HG03432 (cell line): ENCODE results near the gene DOCK3.
"Not testable (repeated sequence)": the region's sequence is repeated elsewhere in the genome, so short reads cannot be mapped to it uniquely, and the experiment has no call there.

Source experiments
- ATAC-seq: cut with Tn5 transposase; IDR thresholded peaks from one replicate; pipeline ENCODE4 v1.9.1; 2021; ENCODE audit warnings: mild to moderate bottlenecking, moderate library complexity; ENCODE audit not compliant: unreplicated experiment

DOCK3 gene

GRCh38 chr3:51075221-51075775, 400.6 kb downstream of the DOCK3 start:
- ATAC-seq, result no peak

- ATAC-seq, result no peak
Measured at GRCh38 chr3:51082363-51082762, 407.6 kb downstream of the DOCK3 start.

DNA sequence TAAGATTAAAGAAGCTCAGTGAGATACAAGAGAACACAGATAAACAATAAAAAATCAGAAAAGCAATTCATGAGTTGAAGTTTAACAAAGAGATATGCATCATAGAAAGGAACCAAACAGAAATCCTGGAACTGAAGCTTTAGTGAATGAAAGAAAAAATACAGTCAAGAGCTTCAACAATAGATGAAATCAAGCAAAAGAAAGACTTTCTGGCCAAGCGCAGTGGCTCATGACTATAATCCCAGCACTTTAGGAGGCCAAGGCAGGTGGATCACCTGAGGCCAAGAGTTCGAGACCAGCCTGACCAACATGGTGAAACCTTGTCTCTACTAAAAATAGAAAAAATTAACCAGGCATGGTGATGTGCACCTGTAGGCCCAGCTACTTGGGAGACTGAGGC, 408.8 kb downstream of the DOCK3 start:
- ATAC-seq, result no peak

DNA sequence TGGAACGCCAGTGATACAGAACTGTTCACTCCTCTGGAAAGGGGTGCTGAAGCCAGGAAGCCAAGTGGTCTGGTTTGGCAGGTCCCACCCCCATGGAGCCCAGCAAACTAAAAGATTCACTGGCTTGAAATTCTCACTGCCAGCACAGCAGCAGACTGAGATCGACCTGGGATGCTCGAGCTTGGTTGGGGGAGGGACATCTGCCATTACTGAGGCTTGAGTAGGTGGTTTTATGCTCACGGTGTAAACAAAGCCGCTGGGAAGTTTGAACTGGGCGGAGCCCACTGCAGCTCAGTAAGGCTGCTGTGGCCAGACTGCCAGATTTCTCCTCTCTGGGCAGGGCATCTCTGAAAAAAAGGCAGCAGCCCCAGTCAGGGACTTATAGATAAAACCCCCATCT, 417.4 kb downstream of the DOCK3 start:
- not testable (repeated sequence) for ATAC-seq

- not testable (repeated sequence) for ATAC-seq
Measured at GRCh38 chr3:51094838-51095237, 420.1 kb downstream of the DOCK3 start.

DNA sequence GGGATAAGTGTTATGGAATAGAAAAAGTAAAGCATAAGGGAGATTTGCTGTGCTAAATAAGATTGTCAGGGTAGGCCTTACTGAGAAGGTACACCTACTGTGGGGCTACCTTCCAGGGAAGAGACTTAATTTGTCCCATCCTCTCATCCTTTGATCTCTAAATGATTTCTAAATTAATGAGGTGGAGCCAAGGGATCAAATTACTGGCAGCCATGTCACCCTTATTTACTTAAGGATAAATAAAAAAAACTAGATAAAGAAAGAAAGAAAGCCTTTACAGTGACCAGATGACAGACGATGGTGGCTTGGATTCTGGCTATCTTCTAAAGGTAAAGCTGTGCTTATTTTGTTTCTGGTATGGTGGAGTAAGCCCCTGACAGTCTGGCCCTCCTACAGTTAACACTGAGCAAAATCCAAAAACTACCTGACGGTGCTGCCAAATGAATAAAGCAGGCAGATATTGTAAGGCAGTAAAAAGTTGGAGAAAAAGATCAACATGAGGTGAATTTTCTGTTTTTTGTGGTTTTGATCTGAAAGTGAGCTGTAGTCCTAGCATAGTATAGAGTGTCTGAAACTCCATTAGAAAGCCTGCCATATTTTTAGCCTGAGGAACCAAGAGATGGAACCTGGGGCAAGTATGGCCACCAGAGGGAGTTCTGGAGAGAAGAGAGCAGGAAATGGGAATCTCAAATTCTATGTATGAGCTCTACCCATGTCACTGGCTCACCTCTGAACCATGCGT, 425.2 kb downstream of the DOCK3 start:
- no peak for ATAC-seq

- ATAC-seq, result no peak
Measured at GRCh38 chr3:51100536-51100851, 425.8 kb downstream of the DOCK3 start.

DNA sequence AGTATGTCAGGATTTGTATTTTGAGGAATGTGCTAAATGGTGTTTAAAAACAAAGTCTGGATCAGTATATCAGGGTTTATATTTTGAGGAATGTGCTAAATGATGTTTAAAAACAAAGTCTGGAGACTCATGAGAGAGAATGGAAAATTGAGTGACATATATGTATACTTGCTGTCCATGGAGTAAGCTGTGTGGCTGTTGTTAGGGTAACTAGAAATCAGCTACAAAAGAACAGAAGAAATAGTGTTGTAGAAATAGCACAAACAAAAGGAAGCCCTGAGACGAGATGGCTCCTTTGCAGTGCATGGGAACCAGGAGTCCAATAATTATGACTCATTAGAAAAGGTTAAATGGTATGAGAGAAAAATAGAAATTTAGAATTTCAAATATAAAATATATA, 427.7 kb downstream of the DOCK3 start:
- no peak for ATAC-seq

GRCh38 chr3:51106242-51106876, 431.6 kb downstream of the DOCK3 start:
- ATAC-seq, result no peak

DNA sequence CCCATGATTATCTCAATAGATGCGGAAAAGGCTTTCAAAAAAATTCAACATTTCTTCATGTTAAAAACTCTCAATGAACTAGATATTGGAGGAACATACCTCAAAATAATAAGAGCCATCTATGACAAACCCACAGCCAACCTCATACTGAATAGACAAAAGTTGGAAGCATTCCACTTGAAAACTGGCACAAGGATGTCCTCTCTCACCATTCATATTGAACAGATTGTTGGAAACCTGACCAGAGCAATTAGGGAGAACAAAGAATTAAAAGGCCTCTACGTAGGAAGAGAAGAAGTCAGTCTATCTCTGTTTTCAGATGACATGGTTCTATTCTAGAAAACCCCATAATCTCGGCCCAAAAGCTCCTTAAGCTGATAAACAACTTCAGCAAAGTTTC, 435.9 kb downstream of the DOCK3 start:
- ATAC-seq, result no peak

- no peak for ATAC-seq
Measured at GRCh38 chr3:51122944-51123343, 448.2 kb downstream of the DOCK3 start.

- no peak for ATAC-seq
Measured at GRCh38 chr3:51123531-51123930, 448.8 kb downstream of the DOCK3 start.

- ATAC-seq, result not testable (repeated sequence)
Measured at GRCh38 chr3:51131607-51132006, 456.9 kb downstream of the DOCK3 start.

- no peak for ATAC-seq
Measured at GRCh38 chr3:51137715-51138114, 463.0 kb downstream of the DOCK3 start.

GRCh38 chr3:51139616-51140015, 464.9 kb downstream of the DOCK3 start:
- ATAC-seq, result no peak

DNA sequence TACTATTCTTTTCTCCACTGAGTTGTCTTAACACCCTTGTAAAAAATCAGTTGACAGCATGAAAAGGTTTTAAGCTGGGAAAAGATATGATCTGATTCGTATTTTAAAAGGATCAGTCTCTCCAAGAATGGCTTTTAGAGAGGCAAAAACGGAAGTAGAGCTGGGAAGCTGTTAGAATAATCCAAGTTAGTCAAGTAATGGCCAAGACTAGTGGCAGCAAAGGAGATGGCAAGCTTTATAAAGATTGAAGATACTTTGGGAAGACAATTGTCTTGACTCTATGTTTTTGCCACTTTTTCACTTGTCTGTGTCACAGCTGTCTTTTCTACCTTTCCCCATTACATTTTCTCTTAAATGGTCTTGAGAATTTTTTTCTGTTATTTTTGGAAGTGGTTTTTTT, 466.8 kb downstream of the DOCK3 start:
- ATAC-seq, result no peak

DNA sequence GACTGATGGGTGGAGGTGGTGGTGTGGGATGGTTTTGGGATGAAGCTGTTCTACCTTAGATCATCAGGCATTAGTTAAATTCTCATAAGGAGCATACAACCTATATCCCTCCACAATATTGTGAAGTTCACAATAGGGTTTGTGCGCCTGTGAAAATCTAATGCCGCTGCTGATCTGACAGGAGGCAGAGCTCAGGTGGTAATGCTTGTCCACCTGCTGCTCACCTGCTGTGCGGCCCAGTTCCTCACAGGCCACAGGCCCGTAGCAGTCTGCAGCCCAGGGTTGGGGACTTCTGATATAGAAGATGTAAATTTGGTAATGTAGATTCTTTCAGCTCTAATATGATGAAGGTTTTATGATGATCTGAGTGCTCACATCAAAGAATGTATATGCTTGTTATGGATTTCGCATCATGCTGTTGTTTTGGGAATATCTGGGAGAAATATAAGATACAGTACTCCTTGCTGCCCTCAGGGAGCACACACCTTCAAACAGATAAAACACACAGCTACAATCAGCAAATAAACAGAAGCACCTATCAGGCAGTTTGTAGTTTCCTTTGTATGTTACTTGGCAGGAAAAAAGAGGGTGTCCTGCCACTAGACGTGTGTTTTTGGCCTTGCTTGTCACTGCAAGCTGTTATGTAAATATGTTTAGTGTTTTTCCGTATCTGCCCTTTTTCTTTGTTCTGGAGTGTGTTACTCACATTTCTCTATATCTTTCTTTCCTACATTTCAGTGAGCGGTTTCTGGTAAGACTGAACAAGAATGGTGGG, 471.3 kb downstream of the DOCK3 start:
- no peak for ATAC-seq

DNA sequence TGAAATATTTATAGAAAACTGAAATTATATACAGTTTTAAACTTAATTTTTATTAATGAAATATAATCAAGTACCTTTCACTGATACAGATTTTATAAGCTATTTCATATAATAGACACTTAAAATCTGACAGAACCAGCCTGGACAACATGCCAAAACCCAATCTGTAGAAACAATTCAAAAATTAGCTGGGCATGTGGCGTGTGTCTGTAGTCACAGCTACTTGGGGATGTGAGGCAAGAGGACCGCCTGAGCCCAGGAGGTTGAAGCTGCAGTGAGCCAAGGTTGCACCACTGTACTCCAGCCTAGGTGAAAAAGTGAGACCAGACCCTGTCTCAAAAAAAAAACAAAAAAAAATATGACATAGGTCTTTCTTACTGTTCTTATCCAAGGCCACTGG, 472.1 kb downstream of the DOCK3 start:
- ATAC-seq, result no peak

DNA sequence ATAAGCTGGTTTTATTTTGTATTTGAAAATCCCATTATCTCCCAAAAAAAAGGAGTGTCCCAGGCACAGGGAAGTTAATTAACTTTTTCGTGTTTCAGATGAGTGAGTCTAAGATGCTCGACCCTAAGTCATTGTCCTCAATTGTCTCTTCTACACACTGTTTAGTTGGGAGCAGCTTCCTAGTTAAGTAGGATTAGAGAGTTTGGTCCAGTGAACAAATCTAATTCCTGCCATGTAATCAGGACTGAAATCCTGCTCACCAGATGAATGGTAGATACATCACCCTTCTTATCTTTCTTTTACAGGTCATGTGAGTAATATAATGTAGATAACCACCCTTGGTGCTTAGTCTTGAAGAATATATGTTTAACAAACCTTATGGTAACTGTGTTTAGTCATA, 481.4 kb downstream of the DOCK3 start:
- ATAC-seq, result no peak

DNA sequence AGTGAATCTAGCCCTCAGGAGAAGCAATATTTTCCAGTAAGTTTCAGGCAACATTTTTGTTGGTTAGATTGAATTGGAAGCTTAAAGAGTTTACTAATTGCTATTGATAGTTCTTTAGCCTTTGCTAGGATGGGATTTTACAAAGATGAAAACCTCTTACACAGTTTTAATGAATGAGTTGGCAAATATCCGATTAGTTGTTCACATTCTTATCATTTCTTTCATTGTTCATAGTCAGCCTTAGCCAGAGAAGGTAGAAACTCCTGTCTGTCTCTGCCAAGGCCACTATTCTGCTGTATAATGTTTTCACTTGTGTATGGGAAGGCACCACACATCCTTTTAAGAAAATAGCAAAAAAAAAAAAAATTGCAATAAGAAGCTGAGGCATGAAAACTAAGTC, 488.3 kb downstream of the DOCK3 start:
- ATAC-seq, result no peak

- ATAC-seq, result no peak
Measured at GRCh38 chr3:51173518-51174271, 499.0 kb downstream of the DOCK3 start.
